Psoas muscle (tissue), 8 donors: ENCODE measurements around the gene FABP2. TPM values are rescaled to one million over a fixed set of nuclear protein-coding genes. Genes with fewer than 3 reads are reported as not detected.

Experiments
- ATAC-seq, 4 donors: fragments of 200-7000 bp; cut with Tn5 transposase; one replicate each; pipeline ENCODE4 v1.9.1; 2020; ENCODE audit warnings: moderate library complexity in 3 of 4, mild to moderate bottlenecking in 2 of 4
- DNase-seq, 2 donors: peaks; one replicate each; pipeline ENCODE4 v3.0.0-alpha.2; 2020
- H3K27ac ChIP-seq: fragments of 200-600 bp; one replicate; pipeline ENCODE4 v1.8.0; 2022
- H3K27me3 ChIP-seq, 3 donors: fragments of 200-600 bp in 1 of 3; one replicate each; pipeline versions ENCODE4 v1.6.1 to v1.8.0; 2013 to 2022; ENCODE audit warnings: low read length in 2 of 3, mild to moderate bottlenecking in 2 of 3, moderate library complexity in 1 of 3; ENCODE audit not compliant: insufficient read depth in 3 of 3
- H3K36me3 ChIP-seq, 2 donors: fragments of 200-600 bp in 1 of 2; one replicate each; pipeline versions ENCODE4 v1.6.1 to v1.8.0; 2013 to 2022; ENCODE audit warnings: low read depth in 1 of 2, mild to moderate bottlenecking in 1 of 2, moderate library complexity in 1 of 2; ENCODE audit not compliant: insufficient read depth in 1 of 2
- H3K4me1 ChIP-seq: fragments of 200-600 bp; one replicate; pipeline ENCODE4 v1.8.0; 2022
- H3K4me3 ChIP-seq: fragments of 200-600 bp; one replicate; pipeline ENCODE4 v1.8.0; 2022; ENCODE audit warnings: mild to moderate bottlenecking
- H3K9me3 ChIP-seq: fragments of 200-600 bp; one replicate; pipeline ENCODE4 v1.8.0; 2022
- CTCF ChIP-seq: fragments of 200-600 bp; IDR thresholded peaks from one replicate; pipeline ENCODE4 v1.8.0; 2022; ENCODE audit warnings: antibody characterized with exemption
- whole genome bisulfite sequencing, 3 donors: extraction: QIAGEN DNeasy Blood & Tissue Kit; methylation state at CpG; one replicate each; pipeline versions ENCODE4 v1.1.6 to v1.1.7; 2013; 5-methylcytosine and 5-hydroxymethylcytosine counted together
- intact Hi-C, 2 donors: fragments of 100-400 bp; cut with DNase I; formaldehyde crosslinking; loops; one replicate each; pipeline versions ENCODE4 v1.11.0 to v1.14.2; 2022
- polyA plus RNA-seq, 3 donors: library from polyadenylated mRNA; stranded (reverse); fragments of 200-250 nt; gene quantifications; one replicate each; pipeline ENCODE4 v1.2.3, GENCODE V29; 2013
- total RNA-seq, 4 donors: library from RNA; stranded (reverse); fragmentation: NEBNext Ultra II Directional in 2 of 4; extraction: Animal tissue kit (Norgen Biotek cat#: 25700) in 2 of 4; gene quantifications; one replicate each; pipeline versions ENCODE4 v1.2.1 to v1.2.4, GENCODE V29; 2021 to 2023
- donor health status: healthy with polysubstance abuse.
- donor health status: DM: no; HTN: no; CAD: no; lungs with moderate emphysema.
- donor health status: Bipolar disorder and iron deficiency.
- donor health status: healthy.
- donor health status: DM: yes; HTN: yes; CAD: no.
- donor health status: DM: no; HTN: no; CAD: no.
- donor health status: DM: no; HTN: no; CAD: no.
- donor health status: DM: yes; HTN: yes; CAD: no.

FABP2 gene
- total and polyA plus RNA-seq, 7 donors: 0.04 to 0.26 TPM; not detected in 5

- 88 to 98% (median 90%) methylated on average over 1 of the region's 1 CpG for WGBS, 3 donors
- ATAC-seq: no peak
- peak overlapping the region; percentile 69 for H3K4me3 ChIP-seq
These were observed 24.1 kb downstream of the FABP2 start for GRCh38 chr4:119297795-119298194.

GRCh38 chr4:119296356-119296755 lies 25.6 kb downstream of the FABP2 start:
- no peak for TF ChIP-seq CTCF
- no peak for DNase-seq
- 94 to 95% (median 95%) methylated on average over 2 of the region's 2 CpGs for WGBS, 3 donors
- Histone ChIP-seq H3K4me1 (peaks cover 26% of the 10 kb centered on the region), H3K9me3 (no peaks in the 10 kb centered on the region), H3K4me3 (no peak overlapping the region), H3K27ac (no peak overlapping the region), H3K27me3 (no peaks in the 10 kb centered on the region), H3K36me3 (peaks cover 0 to 55% of the 10 kb centered on the region in 2 donors)
- intact Hi-C loops: no loop called here
- no peak for ATAC-seq

More at GRCh38 chr4:119297795-119298194, 24.1 kb downstream of the FABP2 start:
- Histone ChIP-seq H3K9me3 (no peaks in the 10 kb centered on the region), H3K27ac (peak overlapping the region; percentile 26), H3K4me1 (peaks cover 26% of the 10 kb centered on the region), H3K27me3 (no peaks in the 10 kb centered on the region), H3K36me3 (peaks cover 0 to 42% of the 10 kb centered on the region in 2 donors)
- no peak for TF ChIP-seq CTCF
- DNase-seq: no peak
- intact Hi-C loops: no loop called here

GRCh38 chr4:119290598-119290997 lies 31.3 kb downstream of the FABP2 start:
- 82 to 90% (median 84%) methylated on average over 1 of the region's 1 CpG for WGBS, 3 donors
- no peak for TF ChIP-seq CTCF
- Histone ChIP-seq H3K27ac (peak overlapping the region; percentile 28), H3K27me3 (no peaks in the 10 kb centered on the region), H3K9me3 (no peaks in the 10 kb centered on the region), H3K4me1 (peaks cover 19% of the 10 kb centered on the region), H3K36me3 (peaks cover 0 to 47% of the 10 kb centered on the region in 2 donors), H3K4me3 (no peak overlapping the region)
- ATAC-seq: no peak
- no peak for DNase-seq
- intact Hi-C loops: no loop called here

GRCh38 chr4:119289313-119289712 lies 32.6 kb downstream of the FABP2 start:
- WGBS, 3 donors: 94 to 97% (median 97%) methylated on average over 5 of the region's 5 CpGs
- no peaks in the 10 kb centered on the region for H3K9me3 ChIP-seq
- no peak for ATAC-seq
- no peak for TF ChIP-seq CTCF
- H3K36me3 ChIP-seq: peaks cover 0 to 39% of the 10 kb centered on the region in 2 donors
- DNase-seq: no peak
- no peak overlapping the region for H3K4me3 ChIP-seq
- no peaks in the 10 kb centered on the region for H3K27me3 ChIP-seq
- H3K4me1 ChIP-seq: peaks cover 31% of the 10 kb centered on the region
- intact Hi-C loops: loop anchor here (5.0 to 10.0 kb wide), 4 partner anchors 65 to 307 kb away; partner anchors contain the start of gene USP53 (in 1 of the 2)
- H3K27ac ChIP-seq: no peak overlapping the region
